Measurements from ENCODE around the gene TRIM15.

DNA sequence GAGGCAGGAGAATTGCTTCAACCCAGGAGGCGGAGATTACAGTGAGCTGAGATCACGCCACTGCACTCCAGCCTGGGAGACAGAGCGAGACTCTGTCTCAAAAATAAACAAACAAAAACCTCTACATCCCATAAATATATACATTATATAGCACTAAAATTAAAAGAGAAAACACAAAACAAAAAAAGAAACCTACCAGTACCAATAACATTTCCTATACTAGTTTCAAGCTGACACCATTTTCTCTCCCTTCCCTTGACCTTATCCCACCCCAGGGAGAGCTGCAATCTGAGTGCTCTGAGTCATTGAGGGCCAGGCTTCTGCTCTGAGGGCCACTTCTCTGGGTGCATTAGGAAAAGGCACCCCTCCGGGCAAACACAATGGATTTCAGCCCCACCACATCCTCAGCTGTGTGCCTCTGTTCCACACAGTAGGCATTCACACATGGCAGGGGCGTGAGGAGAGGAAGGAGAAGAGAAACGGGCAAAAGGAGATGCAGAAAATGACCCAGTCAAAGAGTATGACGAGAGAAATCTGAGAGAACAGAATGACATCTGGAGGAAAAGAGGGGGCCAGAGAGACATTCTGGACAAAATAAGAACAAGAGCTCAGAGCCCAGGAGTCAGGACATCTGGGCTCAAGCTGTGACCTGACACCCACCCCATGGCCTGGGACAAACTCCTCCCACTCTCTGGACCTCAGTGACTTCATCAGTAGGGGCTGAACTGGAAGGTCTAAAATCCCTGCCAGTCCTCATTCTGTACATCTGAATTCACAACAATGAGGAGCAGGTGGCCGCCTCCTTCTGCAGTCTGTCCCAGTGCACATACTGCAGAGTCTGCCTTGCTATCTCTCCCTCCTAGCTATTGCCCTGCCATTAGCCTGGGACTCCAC, 31.7 kb downstream of the TRIM15 start:
- TF ChIP-seq, protein P1, sequence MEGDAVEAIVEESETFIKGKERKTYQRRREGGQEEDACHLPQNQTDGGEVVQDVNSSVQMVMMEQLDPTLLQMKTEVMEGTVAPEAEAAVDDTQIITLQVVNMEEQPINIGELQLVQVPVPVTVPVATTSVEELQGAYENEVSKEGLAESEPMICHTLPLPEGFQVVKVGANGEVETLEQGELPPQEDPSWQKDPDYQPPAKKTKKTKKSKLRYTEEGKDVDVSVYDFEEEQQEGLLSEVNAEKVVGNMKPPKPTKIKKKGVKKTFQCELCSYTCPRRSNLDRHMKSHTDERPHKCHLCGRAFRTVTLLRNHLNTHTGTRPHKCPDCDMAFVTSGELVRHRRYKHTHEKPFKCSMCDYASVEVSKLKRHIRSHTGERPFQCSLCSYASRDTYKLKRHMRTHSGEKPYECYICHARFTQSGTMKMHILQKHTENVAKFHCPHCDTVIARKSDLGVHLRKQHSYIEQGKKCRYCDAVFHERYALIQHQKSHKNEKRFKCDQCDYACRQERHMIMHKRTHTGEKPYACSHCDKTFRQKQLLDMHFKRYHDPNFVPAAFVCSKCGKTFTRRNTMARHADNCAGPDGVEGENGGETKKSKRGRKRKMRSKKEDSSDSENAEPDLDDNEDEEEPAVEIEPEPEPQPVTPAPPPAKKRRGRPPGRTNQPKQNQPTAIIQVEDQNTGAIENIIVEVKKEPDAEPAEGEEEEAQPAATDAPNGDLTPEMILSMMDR (IDR thresholded peaks at IDR 0.05; ENCODE audit: low read length) = no peak
- TF ChIP-seq EZH2 (IDR thresholded peaks at IDR 0.05; ENCODE audit: borderline replicate concordance, low read length) = no peak
